K562 (cell line): ENCODE results near the gene PLRG1. TPM values are rescaled to one million over a fixed set of nuclear protein-coding genes. Genes with fewer than 3 reads are reported as not detected.

Experiments
- ATF1 ChIP-seq, 2 experiments: fragments of 450-650 bp in 1 of 2; IDR thresholded peaks; 2 replicates each; pipeline ENCODE4 v1.6.1; 2016; ENCODE audit warnings: missing compliant biosample characterization in 1 of 2, missing genetic modification characterization in 1 of 2
- CEBPB ChIP-seq: fragments of 450-650 bp; IDR thresholded peaks from 2 replicates; pipeline ENCODE4 v1.6.1; 2016; ENCODE audit warnings: missing genetic modification characterization, missing compliant biosample characterization
- DACH1 ChIP-seq: fragments of 450-650 bp; IDR thresholded peaks from 2 replicates; pipeline ENCODE4 v1.6.1; 2018; ENCODE audit not compliant: partially characterized antibody
- DPF2 ChIP-seq: fragments of 450-650 bp; IDR thresholded peaks from 2 replicates; pipeline ENCODE4 v1.6.1; 2016
- ELF1 ChIP-seq: fragments of 200-800 bp; sonication (Bioruptor generic); IDR thresholded peaks from 2 replicates; pipeline ENCODE4 v1.6.1; 2016; ENCODE audit warnings: missing genetic modification characterization, missing compliant biosample characterization
- EP400 ChIP-seq: fragments of 450-650 bp; IDR thresholded peaks from 2 replicates; pipeline ENCODE4 v1.6.1; 2017; ENCODE audit warnings: antibody characterized with exemption, mild to moderate bottlenecking, moderate library complexity
- ETS1 ChIP-seq: conservative IDR thresholded peaks from 2 replicates; pipeline ENCODE4 v1.6.1; 2011; ENCODE audit warnings: low read depth, mild to moderate bottlenecking, low read length; ENCODE audit not compliant: control insufficient read depth
- HCFC1 ChIP-seq: IDR thresholded peaks from 2 replicates; pipeline ENCODE4 v1.6.1; 2012; ENCODE audit warnings: low read depth, low read length, improper control_type of control experiment
- HOXB6 ChIP-seq: fragments of 250-450 bp; sonication (Bioruptor Pico); IDR thresholded peaks from 2 replicates; pipeline ENCODE4 v1.5.1; 2022; ENCODE audit warnings: mild to moderate bottlenecking, borderline replicate concordance
- MCM2 ChIP-seq: fragments of 450-650 bp; IDR thresholded peaks from 2 replicates; pipeline ENCODE4 v1.6.1; 2017; ENCODE audit warnings: low read depth, mild to moderate bottlenecking
- MYNN ChIP-seq, 2 experiments: sonication (generic); formaldehyde crosslinking in 1 of 2; IDR thresholded peaks; 2 replicates each; pipeline versions ENCODE4 v1.5.0 to v1.6.1; 2016 to 2020; ENCODE audit warnings: antibody characterized with exemption in 1 of 2, missing genetic modification reagents in 1 of 2
- NELFE ChIP-seq: IDR thresholded peaks from 2 replicates; pipeline ENCODE4 v1.6.1; 2011; ENCODE audit warnings: mild to moderate bottlenecking; ENCODE audit not compliant: insufficient read depth, insufficient read length
- NFIC ChIP-seq: fragments of 450-650 bp; IDR thresholded peaks from 2 replicates; pipeline ENCODE4 v1.6.1; 2017; ENCODE audit warnings: mild to moderate bottlenecking, inconsistent platforms
- NFRKB ChIP-seq: fragments of 450-650 bp; IDR thresholded peaks from 2 replicates; pipeline ENCODE4 v1.6.1; 2016; ENCODE audit warnings: low read depth
- PHB2 ChIP-seq: fragments of 450-650 bp; IDR thresholded peaks from 2 replicates; pipeline ENCODE4 v1.6.1; 2017; ENCODE audit warnings: low read depth
- PML ChIP-seq: IDR thresholded peaks from 2 replicates; pipeline ENCODE4 v1.6.1; 2012; ENCODE audit warnings: low read length, inconsistent platforms
- POLR2G ChIP-seq: fragments of 200-400 bp; formaldehyde crosslinking; IDR thresholded peaks from 2 replicates; pipeline ENCODE4 v1.6.1; 2017; ENCODE audit warnings: low read depth, mild to moderate bottlenecking, antibody characterized with exemption, low read length, moderate library complexity
- RBBP5 ChIP-seq: fragments of 200-600 bp; sonication (generic); IDR thresholded peaks from 2 replicates; pipeline ENCODE4 v1.6.1; 2012; ENCODE audit warnings: borderline replicate concordance, mild to moderate bottlenecking, low read length, control low read depth, inconsistent platforms; ENCODE audit not compliant: insufficient read depth, poor library complexity, severe bottlenecking
- SAP30 ChIP-seq: fragments of 200-600 bp; sonication (generic); IDR thresholded peaks from 2 replicates; pipeline ENCODE4 v1.6.1; 2012; ENCODE audit warnings: borderline replicate concordance, low read depth, mild to moderate bottlenecking, moderate library complexity, low read length, control low read depth, inconsistent platforms; ENCODE audit not compliant: insufficient read depth, poor library complexity, severe bottlenecking
- SIN3A ChIP-seq, 2 experiments: fragments of 150-350 bp in 1 of 2; IDR thresholded peaks; 2 replicates each; pipeline ENCODE4 v1.6.1; 2011 to 2016; ENCODE audit warnings: borderline replicate concordance in 2 of 2, low read depth in 2 of 2, low read length in 2 of 2, mild to moderate bottlenecking in 2 of 2, moderate library complexity in 2 of 2; ENCODE audit not compliant: control insufficient read depth in 1 of 2
- TFAP4 ChIP-seq: sonication (generic); formaldehyde crosslinking; IDR thresholded peaks from 2 replicates; pipeline ENCODE4 v1.8.0; 2022; ENCODE audit warnings: missing genetic modification reagents, mild to moderate bottlenecking, moderate library complexity, borderline replicate concordance
- polyA plus RNA-seq, 8 experiments: library from polyadenylated mRNA; depleted of rRNA in 4 of 8; stranded (reverse) in 5 of 8; unstranded in 3 of 8; fragments of >200 nt; fragmentation: Nextera tagmentation in 2 of 8; fragmentation: Illumina TruSeq in 1 of 8; extraction: Ambion mirVana in 2 of 8; extraction: Trizol in 1 of 8; gene quantifications; 2 replicates each; pipeline versions ENCODE4 v1.2.1 to v1.2.3, GENCODE V29; 2011 to 2014; ENCODE audit warnings: inconsistent platforms in 1 of 8, missing spikeins in 1 of 8
- total RNA-seq, 7 experiments: library from RNA; depleted of rRNA in 6 of 7; stranded (reverse); fragments of >200 nt in 6 of 7; fragmentation: Illumina TruSeq in 2 of 7; extraction: Trizol in 2 of 7; gene quantifications; 2 replicates each; pipeline versions ENCODE4 v1.2.1 to v1.2.3, GENCODE V29; 2011 to 2021; ENCODE audit warnings: low replicate concordance in 1 of 7

The PLRG1 gene
- total and polyA plus RNA-seq, 9 of the 15 experiments (the other 6 are each of a cell fraction or from before 2014, with no cell fraction given): 48.0 to 248 (median 120) TPM

GRCh38 chr4:154549894-154550790 lies at the start of gene PLRG1 (continued):
- TF ChIP-seq HCFC1 (peak; percentile 64), SAP30 (peak; percentile 81), HOXB6 (CRISPR knock-in tag) (no peak), DPF2 (peak; percentile 14; the same call in 1 of the 2 replicates), SIN3A (IDR thresholded peaks at IDR 0.05; ENCODE audit: borderline replicate concordance in 2 of 2, control insufficient read depth in 1 of 2, low read depth in 2 of 2, low read length in 2 of 2) (peak; percentile 87 to 93), NFRKB (peak; percentile 75; the same call in 1 of the 2 replicates), NELFE (no peak), RBBP5 (peak; percentile 85), NFIC (peak; percentile 84), PML (peak; percentile 47; the same call in 1 of the 2 replicates), EP400 (peak; percentile 84), MYNN (IDR thresholded peaks at IDR 0.05) (no peak), MYNN (CRISPR knock-in tag; IDR thresholded peaks at IDR 0.05) (no peak), ELF1 (peak; percentile 41; the same call in 1 of the 2 replicates), DACH1 (peak; percentile 60), TFAP4 (CRISPR knock-in tag) (peak; percentile 99), PHB2 (no peak), ETS1 (0 out of 2 replicates have a peak, but pooled peaks have one; percentile 59), ATF1 (CRISPR knock-in tag; IDR thresholded peaks at IDR 0.05) (no peak), ATF1 (tag; IDR thresholded peaks at IDR 0.05) (peak; percentile 72), POLR2G (peak; percentile 85), CEBPB (tag) (peak; percentile 85), MCM2 (no peak)
